ENCODE measurements around the gene ZBTB24.

The ZBTB24 gene

GRCh38 chr6:109498936-109499335 lies 15.9 kb upstream of the ZBTB24 start:
- DNase-seq (ENCODE audit: low read depth in 2 of 2) = no peak

- no peak for DNase-seq (ENCODE audit: low read depth in 2 of 2)
These were observed 15.0 kb upstream of the ZBTB24 start for GRCh38 chr6:109498052-109498451.

GRCh38 chr6:109496036-109496772 lies 13.2 kb upstream of the ZBTB24 start:
- DNase-seq (ENCODE audit: low read depth in 2 of 2) = no peak

DNA sequence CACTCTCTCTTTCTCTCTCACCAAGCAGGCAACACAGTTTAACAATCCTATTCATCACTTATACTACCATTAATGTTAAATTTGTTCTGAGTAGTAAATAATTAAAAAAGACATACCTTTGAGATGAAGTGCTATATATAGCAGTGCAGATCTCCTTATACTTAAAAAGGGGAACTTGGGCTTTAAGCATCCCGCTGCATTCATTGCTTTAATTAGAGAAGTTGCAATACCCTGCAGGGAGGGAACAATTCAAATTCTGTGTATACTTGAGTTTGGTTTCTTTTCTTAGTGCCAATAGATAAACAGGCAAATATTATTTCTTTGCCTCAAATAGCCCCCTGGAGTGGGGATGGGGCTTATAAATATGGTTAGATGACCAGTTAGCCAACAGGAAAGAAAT lies 10.8 kb upstream of the ZBTB24 start:
- DNase-seq (ENCODE audit: low read depth in 2 of 2) = no peak

GRCh38 chr6:109491207-109491938 lies 8.4 kb upstream of the ZBTB24 start:
- no peak for DNase-seq (ENCODE audit: low read depth in 2 of 2)

GRCh38 chr6:109490713-109491112 lies 7.7 kb upstream of the ZBTB24 start:
- DNase-seq (ENCODE audit: low read depth in 2 of 2) = no peak

DNA sequence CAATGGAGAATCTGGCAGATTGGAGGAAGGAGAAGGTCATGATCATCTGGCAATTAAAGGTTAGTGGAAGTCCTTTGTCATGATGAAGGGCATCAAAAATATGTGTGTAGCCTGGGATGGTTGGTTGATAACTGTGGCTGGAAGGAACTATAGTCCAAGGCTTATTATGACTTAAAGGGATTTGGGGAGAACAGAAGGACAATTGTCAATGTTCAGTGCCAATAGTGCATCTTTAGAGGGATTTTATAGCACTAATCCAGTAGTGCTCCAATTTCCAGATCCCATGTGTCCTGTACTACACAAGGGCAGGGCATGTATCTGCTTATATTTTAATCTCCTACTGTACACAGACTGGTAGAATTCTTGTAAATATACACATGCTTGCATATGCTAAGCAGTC lies 5.0 kb upstream of the ZBTB24 start:
- DNase-seq (ENCODE audit: low read depth in 2 of 2) = no peak

- no peak for DNase-seq (ENCODE audit: low read depth in 2 of 2)
These were observed 3.0 kb upstream of the ZBTB24 start for GRCh38 chr6:109486068-109486467.

DNA sequence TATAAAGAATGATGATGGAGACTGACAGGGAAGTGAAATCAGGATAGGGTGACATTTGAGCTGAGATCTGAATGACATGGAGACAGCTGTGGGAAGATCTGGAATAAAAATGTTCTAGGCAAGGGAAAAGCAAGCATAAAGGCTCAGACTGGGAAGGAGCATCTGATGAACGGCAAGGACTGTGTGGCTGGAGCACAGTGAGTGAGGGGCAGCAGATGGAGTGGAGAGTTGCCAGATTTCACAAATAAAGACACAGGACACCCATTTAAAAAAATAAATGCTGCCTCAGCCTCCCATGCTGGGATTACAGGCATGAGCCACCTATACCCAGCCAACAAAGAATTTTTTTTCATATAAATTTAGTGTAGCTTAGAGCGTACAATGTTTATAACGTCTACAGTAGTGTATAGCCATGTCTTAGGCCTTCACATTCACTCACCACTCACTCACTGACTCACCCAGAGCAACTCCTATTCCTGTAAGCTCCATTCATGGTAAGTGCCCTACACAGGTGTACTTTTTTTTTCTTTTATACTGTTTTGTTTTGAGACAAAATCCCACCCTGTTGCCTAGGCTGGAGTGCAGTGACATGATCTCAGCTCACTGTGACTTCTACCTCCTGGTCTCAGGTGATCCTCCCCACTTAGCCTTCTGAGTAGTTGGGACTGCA lies 2.4 kb upstream of the ZBTB24 start:
- no peak for DNase-seq (ENCODE audit: low read depth in 2 of 2)

DNA sequence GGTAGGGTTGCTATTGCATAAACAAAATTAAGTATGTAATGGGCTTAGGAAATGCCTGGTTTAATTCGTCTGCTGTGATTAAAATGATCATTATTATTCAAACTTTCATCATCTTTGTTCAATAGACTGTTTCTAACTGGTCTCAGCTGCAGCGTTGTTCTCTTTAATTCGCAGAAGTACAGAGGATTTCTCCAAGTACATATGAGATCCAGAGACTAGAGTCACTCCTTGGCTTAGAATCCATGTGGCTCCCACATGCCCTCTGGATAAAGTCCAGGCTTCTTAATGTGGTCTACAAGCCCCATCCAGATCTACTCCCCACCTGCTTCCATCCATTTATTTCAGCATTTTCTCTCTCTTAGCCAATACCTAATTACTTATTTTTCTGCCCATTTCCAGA lies 1.1 kb upstream of the ZBTB24 start:
- DNase-seq (ENCODE audit: low read depth in 2 of 2) = no peak

DNA sequence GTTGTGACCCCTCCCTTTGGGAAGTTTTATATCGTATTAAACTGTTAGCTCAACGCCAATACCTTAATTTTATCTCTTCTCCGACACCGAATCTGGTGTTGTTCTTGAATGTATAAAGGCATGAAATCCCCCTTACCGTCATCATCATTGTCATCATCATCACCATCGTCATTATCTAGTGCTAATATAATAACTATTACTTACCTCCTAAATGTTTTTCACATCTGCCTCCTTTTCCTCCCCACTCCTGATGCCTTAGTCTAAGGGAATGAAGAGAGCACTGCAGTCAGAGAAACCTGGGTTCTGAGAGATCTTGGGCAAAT lies 677 bp upstream of the ZBTB24 start:
- no peak for DNase-seq (ENCODE audit: low read depth in 2 of 2)

GRCh38 chr6:109480993-109481480 lies 2.0 kb downstream of the ZBTB24 start:
- no peak for DNase-seq (ENCODE audit: low read depth in 2 of 2)

DNA sequence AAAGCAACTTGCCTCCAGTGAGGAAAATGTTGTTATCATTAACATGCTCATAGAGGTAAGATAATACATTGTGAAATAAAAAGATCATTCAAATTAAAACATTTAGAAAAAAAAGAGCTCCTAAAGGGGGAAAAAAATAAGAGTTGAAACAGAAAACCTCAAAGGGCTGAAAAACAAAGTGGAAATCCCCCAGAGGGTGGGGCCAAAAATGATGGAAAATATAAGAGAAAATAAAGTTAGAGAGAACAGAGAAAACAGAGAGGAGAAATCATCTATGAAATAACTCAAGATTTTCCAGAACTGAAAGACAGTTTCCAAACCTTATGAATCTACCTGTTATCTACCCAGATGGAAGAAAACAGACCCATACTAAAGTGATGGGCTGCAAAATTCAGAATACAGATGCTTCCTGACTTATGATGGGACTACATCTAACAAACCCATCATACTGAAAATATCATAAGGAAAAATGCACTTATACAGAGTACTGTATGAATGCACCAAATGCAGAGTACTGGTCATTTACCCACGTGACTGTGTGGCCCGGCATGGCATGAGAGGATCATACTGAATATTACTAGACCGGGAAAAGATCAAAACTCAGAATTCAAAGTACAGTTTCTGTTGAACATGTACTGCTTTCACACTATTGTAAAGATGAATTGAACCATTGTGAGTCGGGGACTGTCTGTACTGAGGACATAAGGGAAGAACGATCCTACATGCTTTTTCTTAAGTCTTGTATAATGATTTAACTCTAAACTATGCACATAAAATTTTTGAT lies 4.0 kb downstream of the ZBTB24 start:
- no peak for DNase-seq (ENCODE audit: low read depth in 2 of 2)

- DNase-seq (ENCODE audit: low read depth in 2 of 2) = no peak
These were observed 4.7 kb downstream of the ZBTB24 start for GRCh38 chr6:109478222-109478805.

- no peak for DNase-seq (ENCODE audit: low read depth in 2 of 2)
These were observed 5.3 kb downstream of the ZBTB24 start for GRCh38 chr6:109477725-109478124.

GRCh38 chr6:109477184-109477583 lies 5.8 kb downstream of the ZBTB24 start:
- DNase-seq (ENCODE audit: low read depth in 2 of 2) = no peak

DNA sequence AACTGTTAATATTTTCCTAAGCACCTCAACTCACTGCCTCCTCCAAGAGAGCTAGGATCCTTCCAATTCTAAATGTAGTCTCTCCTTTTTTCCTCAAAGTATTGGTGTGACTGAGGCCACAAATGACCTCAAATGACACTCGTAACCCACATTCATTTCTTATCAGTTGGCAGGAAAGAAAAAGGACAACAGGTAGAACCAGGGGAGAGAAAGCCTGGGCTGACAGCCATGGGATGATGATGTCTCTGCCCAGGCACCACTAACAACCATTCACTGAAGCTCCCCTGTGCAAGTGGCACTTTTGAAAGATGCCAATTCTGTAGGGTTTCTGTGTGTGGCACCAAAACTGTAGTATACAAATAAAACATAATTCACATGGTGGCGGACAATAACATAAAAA lies 7.4 kb downstream of the ZBTB24 start:
- no peak for DNase-seq (ENCODE audit: low read depth in 2 of 2)

GRCh38 chr6:109474995-109475394 lies 8.0 kb downstream of the ZBTB24 start:
- no peak for DNase-seq (ENCODE audit: low read depth in 2 of 2)

DNA sequence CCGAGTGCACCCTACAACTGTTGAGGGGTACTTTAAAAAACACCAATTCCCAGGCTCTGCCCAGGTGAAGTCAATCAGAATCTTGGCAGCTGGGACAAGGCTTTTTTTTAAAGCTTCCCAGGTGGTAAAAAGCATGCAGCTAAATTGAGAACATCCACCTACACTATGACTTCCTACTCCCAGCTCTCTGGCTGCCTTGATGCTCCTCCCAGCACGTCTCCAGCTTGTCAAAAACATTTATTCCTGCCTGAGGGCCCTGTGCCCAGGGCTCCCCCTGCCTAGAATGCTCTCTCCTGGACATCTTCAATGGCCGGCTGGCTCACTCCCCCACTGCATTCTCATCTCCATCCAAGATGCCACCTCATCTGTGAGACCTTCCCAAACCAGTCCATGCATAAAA lies 9.9 kb downstream of the ZBTB24 start:
- no peak for DNase-seq (ENCODE audit: low read depth in 2 of 2)

DNA sequence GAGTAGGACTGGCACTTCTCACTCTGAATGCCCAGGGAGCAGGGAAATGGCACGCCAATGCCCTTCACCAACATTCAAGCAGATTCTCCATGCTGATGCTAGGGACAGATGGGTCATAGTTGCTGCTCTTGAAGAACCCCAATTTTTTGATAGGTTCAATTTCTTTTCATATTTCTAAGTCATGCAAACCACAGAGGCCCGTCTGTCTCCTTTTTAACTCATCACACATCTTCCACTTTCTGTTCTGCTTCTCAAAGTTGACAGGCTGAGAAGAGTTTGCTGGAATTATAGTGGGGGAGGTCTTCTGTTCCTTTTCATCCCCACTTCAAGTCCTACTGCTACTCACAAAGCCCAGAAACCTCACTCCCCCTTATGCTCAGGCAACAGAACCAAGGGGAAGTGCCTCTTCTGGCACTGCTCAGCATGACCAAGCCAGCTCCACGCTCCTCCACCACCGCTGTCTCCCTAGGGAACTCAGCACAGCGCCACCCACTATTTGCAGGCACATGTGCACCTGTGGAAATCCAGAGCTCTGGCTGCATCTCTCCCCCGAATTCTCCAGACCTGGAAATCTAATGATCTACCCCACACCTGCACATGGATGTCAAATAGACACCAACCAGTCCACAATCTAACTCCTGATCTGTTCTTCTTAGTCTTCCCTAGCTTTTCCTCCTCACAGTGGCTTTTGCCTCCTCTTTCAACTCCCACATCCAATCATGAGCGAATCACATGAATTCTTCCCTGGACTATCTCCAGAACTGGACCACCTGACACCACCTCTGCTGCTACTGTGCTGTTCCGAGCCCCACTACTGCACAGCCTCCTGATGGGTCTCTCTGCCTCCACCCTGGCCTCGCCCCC lies 10.7 kb downstream of the ZBTB24 start:
- DNase-seq (ENCODE audit: low read depth in 2 of 2) = no peak
